Keratinocyte (primary cell): ENCODE data around the gene ZFP36. TPM values are rescaled to one million over a fixed set of nuclear protein-coding genes. Genes with fewer than 3 reads are reported as not detected.

ENCODE experiments used
- DNase-seq: peaks from one replicate; pipeline ENCODE4 v3.0.0-alpha.2; 2011; ENCODE audit warnings: low read depth, missing footprints, low spot score
- FAIRE-seq: peaks from 2 replicates; lab custom pipeline; 2011; peaks lifted over from hg19 to GRCh38; lab: Jason Lieb, UNC
- H2AFZ ChIP-seq: 2 replicates; pipeline ENCODE4 v1.6.0; 2012; ENCODE audit warnings: low read length, control low read depth, inconsistent platforms; ENCODE audit not compliant: control insufficient read depth
- H3K27ac ChIP-seq: 2 replicates; pipeline ENCODE4 v1.5.1; 2011; ENCODE audit warnings: low read length; ENCODE audit not compliant: control insufficient read depth, insufficient read depth
- H3K27me3 ChIP-seq: 3 replicates; pipeline ENCODE4 v1.6.0; 2011; ENCODE audit warnings: low read length; ENCODE audit not compliant: control insufficient read depth, insufficient read depth; ENCODE audit errors: extremely low read depth
- H3K36me3 ChIP-seq, 2 experiments: 2 replicates in 1 of 2; 3 replicates in 1 of 2; pipeline ENCODE4 v1.5.1; 2011; ENCODE audit warnings: low read length in 2 of 2, mild to moderate bottlenecking in 1 of 2; ENCODE audit not compliant: control insufficient read depth in 2 of 2, insufficient read depth in 2 of 2; ENCODE audit errors: extremely low read depth in 1 of 2
- H3K4me1 ChIP-seq: 3 replicates; pipeline ENCODE4 v1.5.1; 2011; ENCODE audit warnings: low read length; ENCODE audit not compliant: control insufficient read depth, insufficient read depth; ENCODE audit errors: extremely low read depth
- H3K4me2 ChIP-seq: 3 replicates; pipeline ENCODE4 v1.6.0; 2011; ENCODE audit warnings: low read depth, low read length; ENCODE audit not compliant: control insufficient read depth, insufficient read depth; ENCODE audit errors: extremely low read depth
- H3K4me3 ChIP-seq, 3 experiments: fragments of 200-600 bp in 1 of 3; sonication (generic) in 1 of 3; 2 replicates in 2 of 3; 3 replicates in 1 of 3; pipeline ENCODE4 v1.5.1; 2011 to 2016; ENCODE audit warnings: low read length in 3 of 3, mild to moderate bottlenecking in 3 of 3, control low read depth in 2 of 3, inconsistent platforms in 1 of 3, low read depth in 1 of 3, mixed read lengths in 1 of 3, mixed run types in 1 of 3, moderate library complexity in 1 of 3; ENCODE audit not compliant: control insufficient read depth in 2 of 3, insufficient read depth in 2 of 3; ENCODE audit errors: extremely low read depth in 1 of 3
- H3K79me2 ChIP-seq: 2 replicates; pipeline ENCODE4 v1.6.0; 2012; ENCODE audit warnings: low read length; ENCODE audit not compliant: control insufficient read depth, insufficient read depth
- H3K9ac ChIP-seq: 3 replicates; pipeline ENCODE4 v1.6.0; 2011; ENCODE audit warnings: low read length; ENCODE audit not compliant: control insufficient read depth, insufficient read depth; ENCODE audit errors: extremely low read depth
- H3K9me1 ChIP-seq: 3 replicates; pipeline ENCODE4 v1.6.0; 2011; ENCODE audit warnings: low read length; ENCODE audit not compliant: control insufficient read depth, insufficient read depth; ENCODE audit errors: extremely low read depth
- H3K9me3 ChIP-seq: 2 replicates; pipeline ENCODE4 v1.5.1; 2012; ENCODE audit warnings: low read depth, low read length; ENCODE audit not compliant: control insufficient read depth
- H4K20me1 ChIP-seq: 3 replicates; pipeline ENCODE4 v1.6.0; 2011; ENCODE audit warnings: low read length; ENCODE audit not compliant: control insufficient read depth, insufficient read depth; ENCODE audit errors: extremely low read depth
- EZH2 ChIP-seq: IDR thresholded peaks from one replicate; pipeline ENCODE4 v1.6.1; 2012; ENCODE audit warnings: inconsistent platforms, mild to moderate bottlenecking, low read length, moderate library complexity
- dilution Hi-C: fragments of 300-500 bp; cut with MboI; formaldehyde crosslinking; loops from one replicate; pipeline ENCODE4 v1.7.0; 2020; ENCODE audit warnings: low sequenced_read_pairs; ENCODE audit not compliant: extremely low pct_ligation_motif_present
- polyA plus RNA-seq, 5 experiments: library from polyadenylated mRNA; depleted of rRNA in 3 of 5; stranded (reverse) in 3 of 5; stranded (forward) in 1 of 5; unstranded in 1 of 5; fragments of >200 nt; gene quantifications; 1 replicate in 1 of 5; 2 replicates in 3 of 5; 3 replicates in 1 of 5; pipeline versions ENCODE4 v1.2.1 to v1.2.3, GENCODE V29; 2011 to 2012; ENCODE audit warnings: missing spikeins in 2 of 5, low read depth in 1 of 5, low replicate concordance in 1 of 5
- TF ChIP-seq, protein P1 (sequence below), 3 experiments: IDR thresholded peaks in 1 of 3; conservative IDR thresholded peaks in 1 of 3; optimal IDR thresholded peaks in 1 of 3; 2 replicates in 2 of 3; 3 replicates in 1 of 3; pipeline versions ENCODE3 to v1.5.1; 2011; ENCODE audit warnings: low read length in 3 of 3, mild to moderate bottlenecking in 3 of 3, moderate library complexity in 2 of 3, control low read depth in 1 of 3, inconsistent platforms in 1 of 3; ENCODE audit not compliant: insufficient read depth in 2 of 3; ENCODE audit errors: extremely low read depth in 1 of 3

The ZFP36 gene
- polyA plus RNA-seq, 1 donor (not counting 4 experiments of a cell fraction or from before 2014, with no cell fraction given) = 12.8 TPM

DNA sequence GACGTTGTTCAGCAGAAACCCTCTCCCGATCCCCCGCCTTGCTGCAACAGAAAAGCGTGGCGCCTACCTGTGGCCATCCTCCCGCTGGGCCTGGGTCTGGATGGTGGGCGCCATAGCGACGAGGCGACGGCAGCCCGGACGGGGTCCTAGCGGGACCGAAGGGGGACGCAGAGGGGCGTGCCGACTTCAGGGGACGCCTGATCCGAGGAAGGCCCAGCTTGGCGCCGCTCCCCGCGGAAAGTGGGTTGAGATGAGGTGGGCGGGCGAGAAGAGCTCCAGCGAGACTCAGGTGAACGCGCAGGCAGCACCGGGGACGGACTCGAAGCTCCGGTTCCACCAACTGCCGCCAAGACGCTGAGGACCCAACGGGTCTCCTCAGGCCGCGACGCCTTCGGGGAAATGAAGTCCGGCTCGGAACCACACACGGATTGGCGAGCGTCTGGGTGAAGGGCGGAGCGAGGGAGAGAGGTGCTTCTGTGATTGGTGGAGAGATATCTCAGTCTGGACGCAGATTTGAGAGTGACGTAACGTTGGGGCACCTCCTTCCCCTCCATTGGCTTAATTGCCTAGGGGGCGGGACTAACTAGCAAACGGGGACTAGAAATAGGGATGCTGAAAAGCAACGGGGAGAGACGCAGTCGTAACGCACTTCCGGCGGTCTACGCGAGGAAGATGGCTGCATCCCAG, 15.8 kb upstream of the ZFP36 start, which contains the start of the genes MED29 and PAF1:
MED29 (plus strand) TSS at position 628 of the 687 bp plus-strand sequence; CDS start at position 673, 45 bp downstream.
PAF1 (minus strand) TSS at position 356 of the 687 bp plus-strand sequence; CDS start at position 114, 242 bp downstream.
- Histone ChIP-seq H3K79me2 (peaks cover 20% of the 10 kb centered on the region), H3K4me3 (peak within 1 kb of the TSS; percentile 76 to 97 (median 96))

DNA sequence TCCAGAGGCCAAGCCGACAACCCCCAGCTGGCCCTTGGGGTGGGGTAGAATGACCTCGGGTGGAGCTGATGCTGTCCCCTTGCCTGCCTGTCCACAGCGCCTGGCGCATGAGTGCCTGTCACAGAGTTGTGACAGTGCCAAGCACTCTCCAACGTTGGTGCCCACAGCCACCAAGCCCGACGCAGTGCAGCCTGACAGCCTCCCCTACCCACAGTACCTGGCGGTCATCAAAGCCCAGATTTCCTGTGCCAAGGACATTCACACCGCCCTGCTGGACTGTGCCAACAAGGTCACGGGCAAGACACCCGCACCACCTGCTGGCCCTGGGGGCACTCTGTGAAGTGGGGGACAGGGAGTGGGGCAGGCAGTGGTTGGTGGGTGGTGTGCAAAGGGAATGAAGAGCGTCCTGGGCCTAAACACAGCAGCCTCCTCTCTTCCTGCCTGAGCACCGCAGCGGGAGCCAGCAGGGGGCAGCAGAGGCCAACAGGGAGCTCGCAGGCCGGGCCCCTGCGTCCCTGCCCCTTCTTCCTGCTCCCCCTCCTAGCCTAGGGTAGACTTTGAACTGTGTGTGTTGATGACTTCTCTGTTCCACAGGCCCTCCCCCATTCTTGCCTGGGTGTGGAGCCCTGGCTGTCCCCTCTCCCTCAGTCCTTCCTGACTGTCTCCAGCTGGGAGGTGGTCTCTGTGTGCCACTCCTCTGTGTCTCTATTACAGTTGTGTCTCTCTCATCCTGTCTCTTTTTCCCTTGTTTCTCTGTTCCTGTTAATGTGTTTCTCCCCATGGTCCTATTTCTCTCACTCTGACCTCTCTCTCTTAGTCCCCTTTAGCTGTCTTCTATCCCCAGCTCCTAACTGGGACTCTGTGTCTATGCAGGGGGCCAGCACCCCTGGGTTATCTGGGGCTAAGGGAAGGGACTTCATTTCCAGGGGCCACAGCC, 9.0 kb upstream of the ZFP36 start:
- Histone ChIP-seq H3K79me2 (peaks cover 1% of the 10 kb centered on the region), H3K9ac (peak overlapping the region; percentile 86), H3K4me2 (peak overlapping the region; percentile 64), H3K9me3 (no peaks in the 10 kb centered on the region), H3K4me3 (peak overlapping the region in 1 of 3 experiments; percentile 7), H2AFZ (no peak overlapping the region), H3K27me3 (no peaks in the 10 kb centered on the region), H3K9me1 (no peaks in the 10 kb centered on the region), H3K27ac (peak overlapping the region; percentile 99), H3K4me1 (peaks cover 35% of the 10 kb centered on the region), H3K36me3 (peaks cover 10 to 15% of the 10 kb centered on the region in 2 experiments), H4K20me1 (no peaks in the 10 kb centered on the region)
- DNase-seq = no peak
- TF ChIP-seq, protein P1, sequence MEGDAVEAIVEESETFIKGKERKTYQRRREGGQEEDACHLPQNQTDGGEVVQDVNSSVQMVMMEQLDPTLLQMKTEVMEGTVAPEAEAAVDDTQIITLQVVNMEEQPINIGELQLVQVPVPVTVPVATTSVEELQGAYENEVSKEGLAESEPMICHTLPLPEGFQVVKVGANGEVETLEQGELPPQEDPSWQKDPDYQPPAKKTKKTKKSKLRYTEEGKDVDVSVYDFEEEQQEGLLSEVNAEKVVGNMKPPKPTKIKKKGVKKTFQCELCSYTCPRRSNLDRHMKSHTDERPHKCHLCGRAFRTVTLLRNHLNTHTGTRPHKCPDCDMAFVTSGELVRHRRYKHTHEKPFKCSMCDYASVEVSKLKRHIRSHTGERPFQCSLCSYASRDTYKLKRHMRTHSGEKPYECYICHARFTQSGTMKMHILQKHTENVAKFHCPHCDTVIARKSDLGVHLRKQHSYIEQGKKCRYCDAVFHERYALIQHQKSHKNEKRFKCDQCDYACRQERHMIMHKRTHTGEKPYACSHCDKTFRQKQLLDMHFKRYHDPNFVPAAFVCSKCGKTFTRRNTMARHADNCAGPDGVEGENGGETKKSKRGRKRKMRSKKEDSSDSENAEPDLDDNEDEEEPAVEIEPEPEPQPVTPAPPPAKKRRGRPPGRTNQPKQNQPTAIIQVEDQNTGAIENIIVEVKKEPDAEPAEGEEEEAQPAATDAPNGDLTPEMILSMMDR (optimal IDR thresholded peaks at IDR 0.05 in 1 of 3, IDR thresholded peaks at IDR 0.05 in 1 of 3, conservative IDR thresholded peaks at IDR 0.05 in 1 of 3; ENCODE audit: extremely low read depth in 1 of 3, insufficient read depth in 2 of 3, low read length in 3 of 3) = peak; percentile 97 to 100 (median 99)
- TF ChIP-seq EZH2 = no peak
- FAIRE-seq = no peak
- dilution Hi-C loops = no loop called here

More for the DNA sequence above, 15.8 kb upstream of the ZFP36 start, which contains the start of the genes MED29 and PAF1:
- Histone ChIP-seq H3K4me1 (peaks cover 15% of the 10 kb centered on the region), H3K36me3 (peaks cover 40 to 45% of the 10 kb centered on the region in 2 experiments), H2AFZ (peak within 1 kb of the TSS; percentile 92), H3K27ac (peak within 1 kb of the TSS; percentile 92), H3K9ac (peak within 1 kb of the TSS; percentile 95), H4K20me1 (no peaks in the 10 kb centered on the region), H3K27me3 (no peaks in the 10 kb centered on the region), H3K9me3 (no peaks in the 10 kb centered on the region), H3K4me2 (peak within 1 kb of the TSS; percentile 79), H3K9me1 (peaks cover 3% of the 10 kb centered on the region)
- dilution Hi-C loops = no loop called here
- DNase-seq = peak; percentile 99
- no peak for TF ChIP-seq EZH2
- TF ChIP-seq, protein P1 (optimal IDR thresholded peaks at IDR 0.05 in 1 of 3, IDR thresholded peaks at IDR 0.05 in 1 of 3, conservative IDR thresholded peaks at IDR 0.05 in 1 of 3; ENCODE audit: extremely low read depth in 1 of 3, insufficient read depth in 2 of 3, low read length in 3 of 3) = peak in 1 of 3 experiments; percentile 15
- FAIRE-seq = peak; percentile 94
